GM19463 (cell line): ENCODE data around the gene SLC7A5.
"Not testable (repeated sequence)": the region's sequence is repeated elsewhere in the genome, so short reads cannot be mapped to it uniquely, and the experiment has no call there.

Source experiments
- ATAC-seq: cut with Tn5 transposase; IDR thresholded peaks from one replicate; pipeline ENCODE4 v1.9.1; 2021; ENCODE audit warnings: mild to moderate bottlenecking, moderate library complexity; ENCODE audit not compliant: unreplicated experiment

The SLC7A5 gene

GRCh38 chr16:87889762-87890161 is 20.5 kb upstream of the SLC7A5 start:
- ATAC-seq: not testable (repeated sequence)

- ATAC-seq: not testable (repeated sequence)
Observed at GRCh38 chr16:87888346-87888745, 19.0 kb upstream of the SLC7A5 start.

DNA sequence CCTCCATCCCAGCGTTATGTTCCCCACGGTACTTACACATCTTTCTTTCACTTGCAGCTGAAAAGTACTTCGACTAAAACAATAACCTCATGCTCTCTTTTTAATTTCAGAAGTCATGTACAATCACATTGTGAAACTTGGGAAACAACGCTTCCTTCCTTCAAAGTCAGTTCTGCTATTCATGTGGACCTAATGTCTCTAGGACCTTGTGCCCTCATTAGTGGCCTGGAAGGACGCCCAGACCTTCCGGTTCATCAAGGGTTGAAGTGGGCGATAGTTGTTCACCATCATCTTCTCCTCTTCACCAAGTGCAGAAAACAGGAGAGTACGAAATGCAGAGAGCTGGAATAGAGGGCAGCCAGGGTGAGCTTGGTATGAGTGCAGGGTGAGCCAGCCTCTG is 18.6 kb upstream of the SLC7A5 start:
- not testable (repeated sequence) for ATAC-seq

- not testable (repeated sequence) for ATAC-seq
Observed at GRCh38 chr16:87885371-87885967, 16.2 kb upstream of the SLC7A5 start.

- no peak for ATAC-seq
Observed at GRCh38 chr16:87882436-87883019, 13.2 kb upstream of the SLC7A5 start.

DNA sequence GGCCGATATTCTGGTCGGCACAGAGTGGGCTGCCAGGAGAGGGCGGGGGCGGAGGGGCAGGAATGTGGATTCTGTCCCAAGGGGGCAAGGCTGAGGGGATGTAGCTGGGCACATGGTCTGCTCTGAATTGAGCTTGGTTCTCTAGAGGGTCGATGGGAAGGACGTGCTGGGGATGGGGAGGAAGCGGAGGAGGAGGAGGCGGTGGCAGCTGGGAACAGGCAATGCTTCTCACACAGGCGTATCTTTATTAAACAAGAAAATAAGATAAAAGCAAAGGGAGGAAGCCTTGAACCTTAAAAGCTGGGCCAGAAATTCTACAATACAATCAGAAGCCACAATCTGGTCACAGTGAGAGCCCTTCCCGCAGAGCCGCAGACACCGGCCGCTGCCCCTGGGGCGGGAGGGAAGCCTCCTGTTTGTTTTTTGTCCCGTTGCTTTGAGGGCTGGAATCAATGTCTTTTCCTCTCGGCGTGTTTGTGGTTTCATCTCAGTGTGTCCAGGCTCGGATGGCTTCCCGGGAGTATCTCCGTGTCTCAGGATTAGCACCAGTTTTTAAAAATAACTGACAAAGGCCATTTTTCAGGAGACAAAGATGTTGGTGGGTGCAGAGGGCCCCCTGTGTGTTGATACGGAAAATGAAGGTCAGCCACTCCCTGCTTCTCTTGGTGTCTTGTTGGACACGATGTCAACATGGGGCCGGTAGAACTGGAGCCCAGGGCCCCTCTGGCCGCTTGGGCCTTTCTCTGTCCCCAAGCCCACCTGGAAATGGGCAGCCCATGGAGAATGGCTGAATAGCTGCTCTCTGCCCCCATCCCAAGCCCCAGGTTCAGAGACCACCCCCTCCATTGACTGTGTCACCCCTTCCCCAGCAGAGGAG is 12.3 kb upstream of the SLC7A5 start:
- ATAC-seq: no peak

- ATAC-seq: no peak
Observed at GRCh38 chr16:87880117-87880696, 10.9 kb upstream of the SLC7A5 start.

DNA sequence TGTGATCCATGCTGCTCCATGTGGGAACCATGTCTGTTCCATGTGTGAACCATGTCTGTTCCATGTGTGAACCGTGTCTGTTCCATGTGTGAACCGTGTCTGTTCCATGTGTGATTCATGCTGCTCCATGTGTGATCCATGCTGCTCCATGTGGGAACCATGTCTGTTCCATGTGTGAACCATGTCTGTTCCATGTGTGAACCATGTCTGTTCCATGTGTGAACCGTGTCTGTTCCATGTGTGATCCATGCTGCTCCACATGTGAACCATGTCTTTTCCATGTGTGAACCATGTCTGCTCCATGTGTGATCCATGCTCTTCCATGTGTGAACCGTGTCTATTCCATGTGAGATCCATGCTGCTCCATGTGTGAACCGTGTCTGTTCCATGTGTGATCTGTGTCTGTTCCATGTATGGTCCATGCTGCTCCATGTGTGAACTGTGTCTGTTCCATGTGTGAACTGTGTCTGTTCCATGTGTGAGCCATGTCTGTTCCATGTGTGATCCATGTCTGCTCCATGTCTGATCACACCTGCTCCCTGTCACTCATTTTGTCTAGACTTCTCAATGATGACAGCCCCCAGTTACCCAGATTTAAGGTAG is 10.2 kb upstream of the SLC7A5 start:
- ATAC-seq: not testable (repeated sequence)

- no peak for ATAC-seq
Observed at GRCh38 chr16:87878704-87879103, 9.4 kb upstream of the SLC7A5 start.

- ATAC-seq: no peak
Observed at GRCh38 chr16:87877942-87878507, 8.7 kb upstream of the SLC7A5 start.

DNA sequence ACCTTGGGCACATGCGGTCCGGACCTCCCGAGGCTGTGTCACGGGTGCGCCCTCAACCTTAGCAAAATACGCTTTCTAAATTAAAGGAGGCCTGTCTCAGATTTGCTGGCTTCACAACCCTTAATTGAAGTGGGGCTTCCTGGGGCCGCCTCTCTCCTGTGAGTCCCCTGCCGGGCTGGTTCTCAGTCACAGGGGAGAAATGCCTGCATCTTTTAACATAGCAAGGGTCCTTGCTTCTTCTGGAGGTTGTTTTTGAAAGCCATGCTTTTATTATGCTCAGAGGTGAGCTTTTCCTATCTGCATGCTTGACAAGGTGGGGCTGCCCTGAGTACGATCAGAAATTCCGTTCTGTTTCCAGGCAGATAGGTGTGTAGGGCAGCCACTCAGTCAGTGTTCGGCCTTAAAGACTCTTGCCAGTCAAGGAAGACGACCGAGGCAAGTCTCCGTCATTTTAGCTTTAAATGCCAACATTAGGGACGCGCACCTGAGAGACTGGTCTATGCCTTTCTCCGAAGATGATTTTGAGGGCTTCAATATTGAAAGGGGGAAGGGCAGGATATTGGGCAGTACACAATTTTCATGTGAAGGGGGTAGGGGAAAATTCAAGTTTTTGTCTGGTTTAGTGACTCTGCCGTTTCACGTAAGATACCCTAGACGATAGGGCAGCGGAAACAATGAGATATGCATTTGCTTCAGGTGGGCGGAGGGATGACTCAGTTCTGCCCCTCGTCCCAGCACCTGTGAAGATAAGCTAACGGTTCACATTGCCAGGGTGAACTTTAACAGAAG is 5.5 kb upstream of the SLC7A5 start:
- no peak for ATAC-seq

- ATAC-seq: not testable (repeated sequence)
Observed at GRCh38 chr16:87870418-87871291, 1.3 kb upstream of the SLC7A5 start.

GRCh38 chr16:87869879-87870417 is 641 bp upstream of the SLC7A5 start:
- not testable (repeated sequence) for ATAC-seq

- ATAC-seq: peak; percentile 38
Observed at GRCh38 chr16:87868254-87869029, 865 bp downstream of the SLC7A5 start.

DNA sequence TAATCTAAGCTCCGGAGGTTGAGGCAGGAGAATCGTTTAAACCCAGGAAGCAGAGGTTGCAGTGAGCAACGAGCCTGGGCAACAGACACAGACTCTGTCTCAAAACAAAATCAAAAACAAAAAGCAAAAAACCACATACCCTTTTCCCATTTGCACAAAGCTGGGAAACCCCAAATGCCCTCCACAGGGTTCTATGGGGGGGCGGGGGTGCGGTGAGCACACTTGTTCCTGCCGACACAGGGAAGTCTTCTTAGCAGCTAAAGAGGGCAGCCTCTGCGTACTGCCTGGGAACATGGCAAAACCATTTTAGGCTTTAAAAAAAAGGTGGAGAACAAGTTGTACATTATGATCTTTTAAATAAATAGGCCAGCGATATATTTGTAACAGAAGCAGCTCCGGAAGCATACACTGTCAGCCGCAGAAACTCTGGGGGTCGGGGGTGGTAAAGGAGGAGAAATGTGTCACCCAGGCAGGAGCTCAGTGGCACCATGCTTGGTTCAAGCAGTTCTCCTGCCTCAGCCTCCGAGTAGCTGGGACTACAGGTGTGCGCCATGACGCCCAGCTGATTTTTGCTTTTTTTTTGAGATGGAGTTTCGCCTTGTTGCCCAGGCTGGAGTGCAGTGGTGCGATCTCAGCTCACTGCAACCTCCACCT is 3.3 kb downstream of the SLC7A5 start:
- ATAC-seq: not testable (repeated sequence)

GRCh38 chr16:87864331-87864989 is 4.8 kb downstream of the SLC7A5 start:
- no peak for ATAC-seq

DNA sequence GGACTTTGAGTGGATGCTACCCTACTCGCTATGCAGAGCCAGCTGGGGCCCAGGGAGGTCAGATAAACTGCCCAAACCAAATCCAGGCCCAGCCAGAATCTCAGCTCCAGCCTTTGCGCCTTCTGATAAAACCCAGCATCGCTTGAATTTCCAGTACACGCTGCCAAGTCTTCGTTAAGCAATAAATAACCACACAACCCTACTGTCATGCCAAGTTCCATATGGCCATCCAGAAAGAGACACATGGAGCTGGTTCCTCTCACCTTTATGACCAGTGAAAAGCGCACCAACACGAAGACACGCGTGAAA is 6.0 kb downstream of the SLC7A5 start:
- ATAC-seq: not testable (repeated sequence)
